GM10266 (cell line): ENCODE results near the gene AKR7A3.

Experiments used
- DNase-seq: peaks from one replicate; pipeline ENCODE4 v3.0.0; 2012; ENCODE audit errors: extremely low spot score
- TF ChIP-seq, protein P1 (sequence below): IDR thresholded peaks from 2 replicates; pipeline ENCODE4 v1.5.1; 2012; ENCODE audit warnings: mild to moderate bottlenecking, low read depth; ENCODE audit not compliant: control insufficient read depth, insufficient read depth; ENCODE audit errors: missing control alignments

The AKR7A3 gene

DNA sequence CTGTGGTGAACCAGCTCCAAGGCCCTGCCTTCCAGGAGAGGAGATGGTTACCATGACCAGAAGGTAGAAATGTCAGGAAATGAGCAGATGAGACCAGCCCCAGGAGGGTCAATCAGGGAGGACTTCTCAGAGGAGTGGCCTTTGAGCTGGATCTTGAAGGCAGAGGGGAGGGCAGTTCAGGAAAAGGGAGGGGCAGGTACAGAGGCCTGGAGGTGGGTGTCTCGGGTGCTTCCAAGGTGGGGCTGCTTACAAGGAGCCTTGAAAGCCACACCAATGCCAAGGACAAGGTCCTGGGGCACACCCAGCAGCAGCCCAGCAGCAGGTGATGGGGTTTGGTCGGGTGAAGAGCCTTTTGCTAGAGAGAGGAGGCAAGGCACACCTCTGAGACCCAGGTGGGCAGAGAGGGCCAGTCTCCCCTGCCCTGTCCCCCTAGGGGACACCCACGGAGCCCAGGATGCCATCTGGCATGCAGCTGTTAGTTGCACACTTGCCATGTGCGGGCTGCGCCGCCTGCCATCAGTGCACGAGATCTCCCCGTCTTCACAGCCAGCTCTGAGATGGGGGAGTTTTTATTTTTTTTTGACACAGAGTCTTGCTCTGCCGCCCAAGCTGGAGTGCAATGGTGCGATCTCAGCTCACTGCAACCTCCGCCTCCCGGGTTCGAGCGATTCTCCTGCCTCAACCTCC is 42.0 kb upstream of the AKR7A3 start:
- TF ChIP-seq, protein P1, sequence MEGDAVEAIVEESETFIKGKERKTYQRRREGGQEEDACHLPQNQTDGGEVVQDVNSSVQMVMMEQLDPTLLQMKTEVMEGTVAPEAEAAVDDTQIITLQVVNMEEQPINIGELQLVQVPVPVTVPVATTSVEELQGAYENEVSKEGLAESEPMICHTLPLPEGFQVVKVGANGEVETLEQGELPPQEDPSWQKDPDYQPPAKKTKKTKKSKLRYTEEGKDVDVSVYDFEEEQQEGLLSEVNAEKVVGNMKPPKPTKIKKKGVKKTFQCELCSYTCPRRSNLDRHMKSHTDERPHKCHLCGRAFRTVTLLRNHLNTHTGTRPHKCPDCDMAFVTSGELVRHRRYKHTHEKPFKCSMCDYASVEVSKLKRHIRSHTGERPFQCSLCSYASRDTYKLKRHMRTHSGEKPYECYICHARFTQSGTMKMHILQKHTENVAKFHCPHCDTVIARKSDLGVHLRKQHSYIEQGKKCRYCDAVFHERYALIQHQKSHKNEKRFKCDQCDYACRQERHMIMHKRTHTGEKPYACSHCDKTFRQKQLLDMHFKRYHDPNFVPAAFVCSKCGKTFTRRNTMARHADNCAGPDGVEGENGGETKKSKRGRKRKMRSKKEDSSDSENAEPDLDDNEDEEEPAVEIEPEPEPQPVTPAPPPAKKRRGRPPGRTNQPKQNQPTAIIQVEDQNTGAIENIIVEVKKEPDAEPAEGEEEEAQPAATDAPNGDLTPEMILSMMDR = no peak
- no peak for DNase-seq

DNA sequence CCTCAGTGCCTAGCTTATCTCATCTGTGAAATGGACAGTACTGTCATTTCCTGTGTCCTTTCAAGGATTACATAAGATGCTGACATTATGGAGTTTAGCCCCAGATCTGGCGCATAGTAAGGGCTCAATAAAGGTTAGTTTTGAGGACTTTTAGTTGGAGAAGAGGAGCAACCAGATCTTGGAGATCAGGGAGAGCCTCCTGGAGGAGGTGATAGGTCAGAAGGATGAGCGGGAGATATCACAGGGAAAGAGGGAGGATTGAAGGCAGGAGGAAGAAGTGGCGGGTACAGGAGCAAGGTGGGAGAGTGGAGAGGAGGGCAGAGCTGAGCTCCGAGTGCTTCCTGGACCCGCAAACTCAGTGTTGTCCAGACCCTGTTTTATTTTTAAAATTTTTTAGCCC is 41.0 kb upstream of the AKR7A3 start:
- TF ChIP-seq, protein P1 = no peak
- no peak for DNase-seq

DNA sequence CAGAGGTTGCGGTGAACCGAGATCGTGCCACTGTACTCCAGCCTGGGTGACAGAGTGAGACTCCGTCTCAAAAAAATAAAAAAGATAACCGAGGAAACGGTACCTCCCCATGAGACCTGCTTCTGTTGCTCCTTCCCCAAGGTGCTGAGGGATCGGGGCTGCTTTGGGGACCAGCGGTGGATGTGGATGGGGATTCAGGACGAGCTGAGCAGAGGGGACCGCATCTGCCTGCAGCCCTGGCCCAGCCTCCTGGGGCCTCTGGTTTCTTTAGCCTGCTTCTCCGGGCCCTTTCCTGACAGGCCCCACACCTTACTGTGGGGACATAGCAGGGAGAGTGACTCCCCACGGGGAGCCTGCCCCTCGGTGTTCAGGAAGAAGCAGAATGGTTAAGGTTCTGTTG is 40.6 kb upstream of the AKR7A3 start:
- TF ChIP-seq, protein P1 = no peak
- DNase-seq = no peak

- TF ChIP-seq, protein P1 = no peak
These were observed 39.9 kb upstream of the AKR7A3 start for GRCh38 chr1:19328486-19328885.

GRCh38 chr1:19327736-19328135 is 39.2 kb upstream of the AKR7A3 start:
- TF ChIP-seq, protein P1 = no peak
- no peak for DNase-seq

More at GRCh38 chr1:19328486-19328885, 39.9 kb upstream of the AKR7A3 start:
- no peak for DNase-seq

DNA sequence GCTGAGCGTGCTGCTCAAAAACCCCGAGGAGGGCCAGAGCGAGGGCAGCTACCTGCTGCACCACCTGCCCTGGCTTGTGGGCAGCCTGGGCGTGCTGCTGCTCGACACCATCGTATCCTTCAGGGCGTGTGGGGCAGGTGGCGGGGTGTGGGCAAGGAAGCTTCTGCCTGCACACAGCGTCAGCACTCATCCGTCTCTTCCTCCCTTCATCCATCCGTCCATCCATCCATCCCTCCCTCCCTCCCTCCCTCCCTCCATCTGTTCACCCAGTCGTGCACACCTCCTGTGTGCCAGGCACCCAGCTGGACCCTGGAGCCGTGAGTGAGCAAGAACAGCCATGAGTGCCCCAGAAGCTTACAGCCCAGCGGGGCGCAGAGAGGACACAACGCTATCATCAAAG is 38.7 kb upstream of the AKR7A3 start:
- TF ChIP-seq, protein P1 = no peak
- DNase-seq = no peak

- TF ChIP-seq, protein P1 = no peak
- DNase-seq = no peak
These were observed 38.1 kb upstream of the AKR7A3 start for GRCh38 chr1:19326748-19327065.
